Measurements from ENCODE around the gene LRP1.

LRP1 gene

GRCh38 chr12:57152639-57153038 lies 24.4 kb downstream of the LRP1 start:
- no peaks in the 10 kb centered on the region for H3K9me3 ChIP-seq (ENCODE audit: control insufficient read depth in 1 of 2, low read length in 2 of 2)
- H3K4me1 ChIP-seq (ENCODE audit: control insufficient read depth in 1 of 2, insufficient read depth in 2 of 2, low read length in 2 of 2) = peaks cover 28 to 46% of the 10 kb centered on the region in 2 donors
- peak overlapping the region; percentile 78 for H3K27ac ChIP-seq (ENCODE audit: low read length)
- peaks cover 22 to 42% of the 10 kb centered on the region in 2 donors for H3K36me3 ChIP-seq (ENCODE audit: control insufficient read depth in 1 of 2, insufficient read depth in 2 of 2, low read length in 2 of 2)
- H3K4me3 ChIP-seq (ENCODE audit: low read depth in 1 of 2, low read length in 2 of 2) = no peak overlapping the region
- H3K27me3 ChIP-seq (ENCODE audit: low read depth, low read length) = no peaks in the 10 kb centered on the region

- H3K4me3 ChIP-seq (ENCODE audit: low read depth in 1 of 2, low read length in 2 of 2) = no peak overlapping the region
- no peaks in the 10 kb centered on the region for H3K27me3 ChIP-seq (ENCODE audit: low read depth, low read length)
- H3K36me3 ChIP-seq (ENCODE audit: control insufficient read depth in 1 of 2, insufficient read depth in 2 of 2, low read length in 2 of 2) = peaks cover 29 to 42% of the 10 kb centered on the region in 2 donors
- H3K27ac ChIP-seq (ENCODE audit: low read length) = peak overlapping the region; percentile 78
- H3K4me1 ChIP-seq (ENCODE audit: control insufficient read depth in 1 of 2, insufficient read depth in 2 of 2, low read length in 2 of 2) = peaks cover 19 to 43% of the 10 kb centered on the region in 2 donors
- no peaks in the 10 kb centered on the region for H3K9me3 ChIP-seq (ENCODE audit: control insufficient read depth in 1 of 2, low read length in 2 of 2)
Observed at GRCh38 chr12:57153415-57153997, 25.2 kb downstream of the LRP1 start.

- Histone ChIP-seq H3K4me1 (ENCODE audit: control insufficient read depth in 1 of 2, insufficient read depth in 2 of 2, low read length in 2 of 2) (peaks cover 15 to 42% of the 10 kb centered on the region in 2 donors), H3K9me3 (ENCODE audit: control insufficient read depth in 1 of 2, low read length in 2 of 2) (no peaks in the 10 kb centered on the region), H3K27ac (ENCODE audit: low read length) (no peak overlapping the region), H3K36me3 (ENCODE audit: control insufficient read depth in 1 of 2, insufficient read depth in 2 of 2, low read length in 2 of 2) (peaks cover 35 to 44% of the 10 kb centered on the region in 2 donors), H3K4me3 (ENCODE audit: low read depth in 1 of 2, low read length in 2 of 2) (no peak overlapping the region), H3K27me3 (ENCODE audit: low read depth, low read length) (no peaks in the 10 kb centered on the region)
Observed at GRCh38 chr12:57154076-57154475, 25.8 kb downstream of the LRP1 start.

GRCh38 chr12:57154804-57155434 lies 26.6 kb downstream of the LRP1 start:
- H3K36me3 ChIP-seq (ENCODE audit: control insufficient read depth in 1 of 2, insufficient read depth in 2 of 2, low read length in 2 of 2) = peaks cover 40 to 43% of the 10 kb centered on the region in 2 donors
- H3K27ac ChIP-seq (ENCODE audit: low read length) = no peak overlapping the region
- H3K4me1 ChIP-seq (ENCODE audit: control insufficient read depth in 1 of 2, insufficient read depth in 2 of 2, low read length in 2 of 2) = peaks cover 7 to 34% of the 10 kb centered on the region in 2 donors
- no peak overlapping the region for H3K4me3 ChIP-seq (ENCODE audit: low read depth in 1 of 2, low read length in 2 of 2)
- H3K9me3 ChIP-seq (ENCODE audit: control insufficient read depth in 1 of 2, low read length in 2 of 2) = no peaks in the 10 kb centered on the region
- no peaks in the 10 kb centered on the region for H3K27me3 ChIP-seq (ENCODE audit: low read depth, low read length)

- Histone ChIP-seq H3K36me3 (ENCODE audit: control insufficient read depth in 1 of 2, insufficient read depth in 2 of 2, low read length in 2 of 2) (peaks cover 58 to 62% of the 10 kb centered on the region in 2 donors), H3K4me3 (ENCODE audit: low read depth in 1 of 2, low read length in 2 of 2) (no peak overlapping the region), H3K4me1 (ENCODE audit: control insufficient read depth in 1 of 2, insufficient read depth in 2 of 2, low read length in 2 of 2) (peaks cover 7 to 26% of the 10 kb centered on the region in 2 donors), H3K9me3 (ENCODE audit: control insufficient read depth in 1 of 2, low read length in 2 of 2) (no peaks in the 10 kb centered on the region), H3K27me3 (ENCODE audit: low read depth, low read length) (no peaks in the 10 kb centered on the region), H3K27ac (ENCODE audit: low read length) (no peak overlapping the region)
Observed at GRCh38 chr12:57156701-57157403, 28.6 kb downstream of the LRP1 start.

- Histone ChIP-seq H3K4me1 (ENCODE audit: control insufficient read depth in 1 of 2, insufficient read depth in 2 of 2, low read length in 2 of 2) (peaks cover 6 to 19% of the 10 kb centered on the region in 2 donors), H3K36me3 (ENCODE audit: control insufficient read depth in 1 of 2, insufficient read depth in 2 of 2, low read length in 2 of 2) (peaks cover 60 to 71% of the 10 kb centered on the region in 2 donors), H3K27me3 (ENCODE audit: low read depth, low read length) (no peaks in the 10 kb centered on the region), H3K9me3 (ENCODE audit: control insufficient read depth in 1 of 2, low read length in 2 of 2) (no peaks in the 10 kb centered on the region), H3K4me3 (ENCODE audit: low read depth in 1 of 2, low read length in 2 of 2) (no peak overlapping the region), H3K27ac (ENCODE audit: low read length) (no peak overlapping the region)
Observed at GRCh38 chr12:57157588-57158173, 29.4 kb downstream of the LRP1 start.

GRCh38 chr12:57158186-57158585 lies 29.9 kb downstream of the LRP1 start:
- H3K36me3 ChIP-seq (ENCODE audit: control insufficient read depth in 1 of 2, insufficient read depth in 2 of 2, low read length in 2 of 2) = peaks cover 64 to 74% of the 10 kb centered on the region in 2 donors
- H3K27me3 ChIP-seq (ENCODE audit: low read depth, low read length) = no peaks in the 10 kb centered on the region
- H3K27ac ChIP-seq (ENCODE audit: low read length) = no peak overlapping the region
- H3K4me1 ChIP-seq (ENCODE audit: control insufficient read depth in 1 of 2, insufficient read depth in 2 of 2, low read length in 2 of 2) = peaks cover 1 to 19% of the 10 kb centered on the region in 2 donors
- H3K9me3 ChIP-seq (ENCODE audit: control insufficient read depth in 1 of 2, low read length in 2 of 2) = no peaks in the 10 kb centered on the region
- no peak overlapping the region for H3K4me3 ChIP-seq (ENCODE audit: low read depth in 1 of 2, low read length in 2 of 2)

GRCh38 chr12:57158665-57159064 lies 30.4 kb downstream of the LRP1 start:
- H3K27me3 ChIP-seq (ENCODE audit: low read depth, low read length) = no peaks in the 10 kb centered on the region
- H3K4me3 ChIP-seq (ENCODE audit: low read depth in 1 of 2, low read length in 2 of 2) = no peak overlapping the region
- H3K36me3 ChIP-seq (ENCODE audit: control insufficient read depth in 1 of 2, insufficient read depth in 2 of 2, low read length in 2 of 2) = peaks cover 64 to 74% of the 10 kb centered on the region in 2 donors
- H3K9me3 ChIP-seq (ENCODE audit: control insufficient read depth in 1 of 2, low read length in 2 of 2) = no peaks in the 10 kb centered on the region
- H3K4me1 ChIP-seq (ENCODE audit: control insufficient read depth in 1 of 2, insufficient read depth in 2 of 2, low read length in 2 of 2) = peaks cover 0 to 19% of the 10 kb centered on the region in 2 donors
- no peak overlapping the region for H3K27ac ChIP-seq (ENCODE audit: low read length)

GRCh38 chr12:57159311-57159710 lies 31.0 kb downstream of the LRP1 start:
- H3K36me3 ChIP-seq (ENCODE audit: control insufficient read depth in 1 of 2, insufficient read depth in 2 of 2, low read length in 2 of 2) = peaks cover 64 to 74% of the 10 kb centered on the region in 2 donors
- H3K27ac ChIP-seq (ENCODE audit: low read length) = peak overlapping the region; percentile 13
- H3K4me1 ChIP-seq (ENCODE audit: control insufficient read depth in 1 of 2, insufficient read depth in 2 of 2, low read length in 2 of 2) = peaks cover 0 to 19% of the 10 kb centered on the region in 2 donors
- H3K9me3 ChIP-seq (ENCODE audit: control insufficient read depth in 1 of 2, low read length in 2 of 2) = no peaks in the 10 kb centered on the region
- no peak overlapping the region for H3K4me3 ChIP-seq (ENCODE audit: low read depth in 1 of 2, low read length in 2 of 2)
- no peaks in the 10 kb centered on the region for H3K27me3 ChIP-seq (ENCODE audit: low read depth, low read length)

- Histone ChIP-seq H3K9me3 (ENCODE audit: control insufficient read depth in 1 of 2, low read length in 2 of 2) (no peaks in the 10 kb centered on the region), H3K4me1 (ENCODE audit: control insufficient read depth in 1 of 2, insufficient read depth in 2 of 2, low read length in 2 of 2) (peaks cover 0 to 19% of the 10 kb centered on the region in 2 donors), H3K4me3 (ENCODE audit: low read depth in 1 of 2, low read length in 2 of 2) (no peak overlapping the region), H3K36me3 (ENCODE audit: control insufficient read depth in 1 of 2, insufficient read depth in 2 of 2, low read length in 2 of 2) (peaks cover 64 to 74% of the 10 kb centered on the region in 2 donors), H3K27ac (ENCODE audit: low read length) (no peak overlapping the region), H3K27me3 (ENCODE audit: low read depth, low read length) (no peaks in the 10 kb centered on the region)
Observed at GRCh38 chr12:57160040-57160439, 31.8 kb downstream of the LRP1 start.

GRCh38 chr12:57160741-57161140 lies 32.5 kb downstream of the LRP1 start:
- no peak overlapping the region for H3K27ac ChIP-seq (ENCODE audit: low read length)
- no peak overlapping the region for H3K4me3 ChIP-seq (ENCODE audit: low read depth in 1 of 2, low read length in 2 of 2)
- peaks cover 0 to 19% of the 10 kb centered on the region in 2 donors for H3K4me1 ChIP-seq (ENCODE audit: control insufficient read depth in 1 of 2, insufficient read depth in 2 of 2, low read length in 2 of 2)
- no peaks in the 10 kb centered on the region for H3K27me3 ChIP-seq (ENCODE audit: low read depth, low read length)
- no peaks in the 10 kb centered on the region for H3K9me3 ChIP-seq (ENCODE audit: control insufficient read depth in 1 of 2, low read length in 2 of 2)
- peaks cover 62 to 73% of the 10 kb centered on the region in 2 donors for H3K36me3 ChIP-seq (ENCODE audit: control insufficient read depth in 1 of 2, insufficient read depth in 2 of 2, low read length in 2 of 2)
